Myocyte (in vitro differentiated cells): ENCODE measurements around the gene CIB4. TPM values are rescaled to one million over a fixed set of nuclear protein-coding genes. Genes with fewer than 3 reads are reported as not detected.

Experiments used
- DNase-seq: peaks from one replicate; pipeline ENCODE4 v3.0.0-alpha.2; 2012; ENCODE audit warnings: low read depth
- total RNA-seq: library from RNA; depleted of rRNA; stranded (reverse); fragments of >200 nt; gene quantifications from 2 replicates; pipeline ENCODE4 v1.2.3, GENCODE V29; 2014

The CIB4 gene
- total RNA-seq, 1 donor from 2014 or later: not detected

- no peak for DNase-seq
Observed at GRCh38 chr2:26644188-26644835, 3.1 kb upstream of the CIB4 start.

GRCh38 chr2:26642429-26642828 is 1.3 kb upstream of the CIB4 start:
- no peak for DNase-seq

GRCh38 chr2:26640331-26640745 is 828 bp downstream of the CIB4 start:
- DNase-seq: peak; percentile 55

GRCh38 chr2:26639685-26640243 is 1.4 kb downstream of the CIB4 start:
- no peak for DNase-seq

GRCh38 chr2:26637811-26638310 is 3.3 kb downstream of the CIB4 start:
- DNase-seq: no peak

GRCh38 chr2:26636935-26637334 is 4.2 kb downstream of the CIB4 start:
- no peak for DNase-seq

GRCh38 chr2:26635401-26635800 is 5.8 kb downstream of the CIB4 start:
- no peak for DNase-seq

GRCh38 chr2:26634636-26635230 is 6.4 kb downstream of the CIB4 start:
- no peak for DNase-seq

- no peak for DNase-seq
Observed at GRCh38 chr2:26633993-26634595, 7.1 kb downstream of the CIB4 start.

GRCh38 chr2:26633351-26633945 is 7.7 kb downstream of the CIB4 start:
- no peak for DNase-seq

- no peak for DNase-seq
Observed at GRCh38 chr2:26632624-26633185, 8.5 kb downstream of the CIB4 start.

- no peak for DNase-seq
Observed at GRCh38 chr2:26631401-26632170, 9.6 kb downstream of the CIB4 start.

- peak; percentile 7 for DNase-seq
Observed at GRCh38 chr2:26630669-26631360, 10.4 kb downstream of the CIB4 start.

- DNase-seq: no peak
Observed at GRCh38 chr2:26630235-26630634, 10.9 kb downstream of the CIB4 start.

GRCh38 chr2:26629751-26630150 is 11.4 kb downstream of the CIB4 start:
- no peak for DNase-seq

GRCh38 chr2:26629346-26629630 is 11.9 kb downstream of the CIB4 start:
- no peak for DNase-seq

- no peak for DNase-seq
Observed at GRCh38 chr2:26628561-26629345, 12.4 kb downstream of the CIB4 start.

- DNase-seq: no peak
Observed at GRCh38 chr2:26627350-26628105, 13.6 kb downstream of the CIB4 start.

GRCh38 chr2:26626606-26627005 is 14.6 kb downstream of the CIB4 start:
- DNase-seq: no peak
